HepG2 (cell line): ENCODE measurements around the gene GINM1. TPM values are rescaled to one million over a fixed set of nuclear protein-coding genes. Genes with fewer than 3 reads are reported as not detected.
A peak's percentile ranks its signal among the peaks of the same experiment; 100 is the strongest.

Experiments
- CEBPB ChIP-seq: IDR thresholded peaks from 2 replicates; pipeline ENCODE4 v1.6.1; 2011; ENCODE audit warnings: low read depth, low read length, improper control_type of control experiment, borderline replicate concordance
- CHD2 ChIP-seq: IDR thresholded peaks from 2 replicates; pipeline ENCODE4 v1.6.1; 2011; ENCODE audit warnings: low read depth, low read length, improper control_type of control experiment
- GTF2F1 ChIP-seq: fragments of 150-350 bp; IDR thresholded peaks from 2 replicates; pipeline ENCODE4 v1.6.1; 2014; ENCODE audit warnings: low read length
- KIAA2018 ChIP-seq: sonication (generic); formaldehyde crosslinking; IDR thresholded peaks from 2 replicates; pipeline ENCODE4 v1.5.0; 2020; ENCODE audit warnings: mild to moderate bottlenecking, missing genetic modification reagents, borderline replicate concordance
- MTF1 ChIP-seq: sonication (generic); formaldehyde crosslinking; IDR thresholded peaks from 2 replicates; pipeline ENCODE4 v1.5.0; 2020; ENCODE audit warnings: missing genetic modification reagents
- NR1H2 ChIP-seq: sonication (generic); formaldehyde crosslinking; IDR thresholded peaks from 2 replicates; pipeline ENCODE4 v1.8.1; 2022; ENCODE audit warnings: low read depth, missing genetic modification reagents, borderline replicate concordance
- SALL2 ChIP-seq: sonication (generic); formaldehyde crosslinking; IDR thresholded peaks from 2 replicates; pipeline ENCODE4 v1.8.1; 2023; ENCODE audit warnings: mild to moderate bottlenecking, missing genetic modification reagents, inconsistent platforms
- SOX6 ChIP-seq, 2 experiments: fragments of 450-650 bp in 1 of 2; sonication (generic) in 1 of 2; formaldehyde crosslinking in 1 of 2; IDR thresholded peaks; 2 replicates each; pipeline versions ENCODE4 v1.4.0 to v1.6.1; 2017 to 2020; ENCODE audit warnings: antibody characterized with exemption in 1 of 2, mild to moderate bottlenecking in 1 of 2, missing genetic modification reagents in 1 of 2
- YEATS4 ChIP-seq: sonication (generic); formaldehyde crosslinking; IDR thresholded peaks from 2 replicates; pipeline ENCODE4 v1.4.0; 2020; ENCODE audit warnings: missing genetic modification reagents, borderline replicate concordance
- ZFP37 ChIP-seq: sonication (generic); formaldehyde crosslinking; IDR thresholded peaks from 2 replicates; pipeline ENCODE4 v1.4.0; 2020; ENCODE audit warnings: missing genetic modification reagents, borderline replicate concordance
- ZNF510 ChIP-seq: sonication (generic); formaldehyde crosslinking; IDR thresholded peaks from 2 replicates; pipeline ENCODE4 v1.4.0; 2020; ENCODE audit warnings: low read depth, mild to moderate bottlenecking, missing genetic modification reagents
- ZNF782 ChIP-seq: sonication (generic); formaldehyde crosslinking; IDR thresholded peaks from 2 replicates; pipeline ENCODE4 v1.4.0; 2020; ENCODE audit warnings: missing genetic modification reagents, mild to moderate bottlenecking, borderline replicate concordance
- polyA plus RNA-seq, 8 experiments: library from polyadenylated mRNA; depleted of rRNA in 3 of 8; stranded (reverse) in 7 of 8; unstranded in 1 of 8; fragments of >200 nt; fragmentation: Illumina TruSeq in 4 of 8; extraction: Trizol in 4 of 8; gene quantifications; 2 replicates each; pipeline versions ENCODE4 v1.2.1 to v1.2.3, GENCODE V29; 2011 to 2016; ENCODE audit warnings: low read depth in 4 of 8, missing spikeins in 1 of 8, mixed read lengths in 1 of 8; ENCODE audit not compliant: insufficient read depth in 1 of 8
- total RNA-seq, 5 experiments: library from RNA; depleted of rRNA; stranded (reverse); fragments of >200 nt; fragmentation: Illumina TruSeq; extraction: Trizol; gene quantifications; 2 replicates each; pipeline ENCODE4 v1.2.3, GENCODE V29; 2016; ENCODE audit warnings: low read depth in 1 of 5
- TF ChIP-seq, protein P1 (sequence below): sonication (generic); formaldehyde crosslinking; IDR thresholded peaks from 2 replicates; pipeline ENCODE4 v1.4.0; 2020; ENCODE audit warnings: missing genetic modification reagents, mild to moderate bottlenecking, borderline replicate concordance

The GINM1 gene
- total and polyA plus RNA-seq, 2 of the 13 experiments (the other 11 are each of a cell fraction or from before 2014, with no cell fraction given) = 19.4 to 27.5 TPM

DNA sequence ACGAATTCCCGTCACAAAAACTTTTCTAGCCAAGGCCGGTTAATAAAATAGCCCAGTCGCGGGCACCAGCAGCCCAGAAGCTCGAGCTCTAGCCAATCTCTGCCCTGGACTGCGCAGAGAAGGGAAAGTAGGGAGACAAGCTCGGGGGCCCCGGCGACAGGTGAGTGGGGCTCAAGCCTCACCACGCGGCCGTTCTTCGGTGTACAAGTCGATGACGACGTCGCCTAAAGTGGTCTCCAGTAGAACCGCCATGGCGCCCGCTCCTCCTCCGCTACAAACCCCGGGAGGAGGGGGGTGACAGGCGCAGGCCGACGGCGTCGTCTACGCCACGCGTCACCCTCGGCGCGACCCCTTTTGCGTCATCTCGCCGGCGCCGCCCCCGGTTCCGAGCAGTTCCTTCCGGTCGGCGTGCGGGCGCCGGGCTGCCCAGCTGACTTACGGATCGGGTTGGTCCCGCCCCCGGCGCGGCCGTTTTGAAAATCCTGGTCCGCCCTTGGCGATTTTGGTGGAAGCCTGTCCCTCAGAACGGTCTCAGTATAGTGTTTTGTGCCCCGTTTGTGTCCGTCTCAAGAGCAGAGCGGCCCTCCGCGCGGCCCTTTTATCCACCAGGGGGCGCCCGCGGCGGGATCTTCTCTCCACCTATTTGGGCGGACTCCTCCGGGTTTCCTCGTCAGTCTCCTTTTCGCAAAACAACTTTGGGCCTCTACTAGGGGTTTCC is 20.3 kb upstream of the GINM1 start, which contains the start of gene PPIL4 (continued):
- peak; percentile 32; the same call in 1 of the 2 replicates for TF ChIP-seq ZNF782 (CRISPR knock-in tag)
- TF ChIP-seq SOX6 (IDR thresholded peaks at IDR 0.05) = no peak
- peak; percentile 76 for TF ChIP-seq SOX6 (CRISPR knock-in tag; IDR thresholded peaks at IDR 0.05)
- peak; percentile 56; the same call in 1 of the 2 replicates for TF ChIP-seq CHD2
- no peak for TF ChIP-seq KIAA2018 (CRISPR knock-in tag)
- peak; percentile 74; the same call in 1 of the 2 replicates for TF ChIP-seq CEBPB
- no peak for TF ChIP-seq ZNF510
- peak; percentile 95; the same call in 1 of the 2 replicates for TF ChIP-seq YEATS4 (CRISPR knock-in tag)
- TF ChIP-seq ZFP37 (CRISPR knock-in tag) = peak; percentile 89; the same call in 1 of the 2 replicates
- TF ChIP-seq, protein P1, sequence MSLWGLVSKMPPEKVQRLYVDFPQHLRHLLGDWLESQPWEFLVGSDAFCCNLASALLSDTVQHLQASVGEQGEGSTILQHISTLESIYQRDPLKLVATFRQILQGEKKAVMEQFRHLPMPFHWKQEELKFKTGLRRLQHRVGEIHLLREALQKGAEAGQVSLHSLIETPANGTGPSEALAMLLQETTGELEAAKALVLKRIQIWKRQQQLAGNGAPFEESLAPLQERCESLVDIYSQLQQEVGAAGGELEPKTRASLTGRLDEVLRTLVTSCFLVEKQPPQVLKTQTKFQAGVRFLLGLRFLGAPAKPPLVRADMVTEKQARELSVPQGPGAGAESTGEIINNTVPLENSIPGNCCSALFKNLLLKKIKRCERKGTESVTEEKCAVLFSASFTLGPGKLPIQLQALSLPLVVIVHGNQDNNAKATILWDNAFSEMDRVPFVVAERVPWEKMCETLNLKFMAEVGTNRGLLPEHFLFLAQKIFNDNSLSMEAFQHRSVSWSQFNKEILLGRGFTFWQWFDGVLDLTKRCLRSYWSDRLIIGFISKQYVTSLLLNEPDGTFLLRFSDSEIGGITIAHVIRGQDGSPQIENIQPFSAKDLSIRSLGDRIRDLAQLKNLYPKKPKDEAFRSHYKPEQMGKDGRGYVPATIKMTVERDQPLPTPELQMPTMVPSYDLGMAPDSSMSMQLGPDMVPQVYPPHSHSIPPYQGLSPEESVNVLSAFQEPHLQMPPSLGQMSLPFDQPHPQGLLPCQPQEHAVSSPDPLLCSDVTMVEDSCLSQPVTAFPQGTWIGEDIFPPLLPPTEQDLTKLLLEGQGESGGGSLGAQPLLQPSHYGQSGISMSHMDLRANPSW (CRISPR knock-in tag) = peak; percentile 84; the same call in 1 of the 2 replicates
- TF ChIP-seq NR1H2 (CRISPR knock-in tag) = no peak; the same call in 1 of the 2 replicates
- TF ChIP-seq MTF1 (CRISPR knock-in tag) = no peak
- no peak; the same call in 1 of the 2 replicates for TF ChIP-seq GTF2F1
- peak; percentile 88; the same call in 1 of the 2 replicates for TF ChIP-seq SALL2 (CRISPR knock-in tag)
